Activated naive CD8-positive, alpha-beta T cell treated with anti-CD3 and anti-CD28 coated beads, Interleukin-2, amount 50 U/mL, for 24 hours (primary cell): ENCODE results near the gene GMPPA.

ENCODE experiments used
- ATAC-seq: fragments of 150-1000 bp; cut with Tn5 transposase; one replicate; pipeline ENCODE4 v1.10.0; 2021
- DNase-seq: peaks from one replicate; pipeline ENCODE4 v3.0.0; 2021
- H3K27ac Mint-ChIP-seq: one replicate; pipeline ENCODE4 v1.8.0; 2021; ENCODE audit warnings: mild to moderate bottlenecking, mixed read lengths
- H3K27me3 Mint-ChIP-seq: one replicate; pipeline ENCODE4 v1.8.0; 2021; ENCODE audit warnings: mixed read lengths
- H3K36me3 Mint-ChIP-seq: one replicate; pipeline ENCODE4 v1.8.0; 2021; ENCODE audit warnings: low read depth, mixed read lengths
- H3K4me1 Mint-ChIP-seq: one replicate; pipeline ENCODE4 v1.8.0; 2021; ENCODE audit warnings: mixed read lengths
- H3K4me3 Mint-ChIP-seq: one replicate; pipeline ENCODE4 v1.8.0; 2021; ENCODE audit warnings: mild to moderate bottlenecking, moderate library complexity, mixed read lengths
- H3K9me3 Mint-ChIP-seq: one replicate; pipeline ENCODE4 v1.8.0; 2021; ENCODE audit warnings: mixed read lengths

Gene GMPPA

GRCh38 chr2:219462349-219462748 lies 36.3 kb upstream of the GMPPA start:
- Mint-ChIP-seq H3K4me1 (peaks cover 14% of the 10 kb centered on the region), H3K36me3 (no peaks in the 10 kb centered on the region), H3K9me3 (no peaks in the 10 kb centered on the region), H3K27me3 (no peaks in the 10 kb centered on the region), H3K27ac (no peak overlapping the region), H3K4me3 (no peak overlapping the region)
- DNase-seq (no peak), ATAC-seq (no peak)

GRCh38 chr2:219464286-219465032 lies 34.2 kb upstream of the GMPPA start:
- Mint-ChIP-seq H3K4me3 (no peak overlapping the region), H3K9me3 (no peaks in the 10 kb centered on the region), H3K4me1 (no peaks in the 10 kb centered on the region), H3K27ac (no peak overlapping the region), H3K27me3 (no peaks in the 10 kb centered on the region), H3K36me3 (no peaks in the 10 kb centered on the region)
- ATAC-seq (no peak), DNase-seq (no peak)

- Mint-ChIP-seq H3K4me3 (no peak overlapping the region), H3K4me1 (no peaks in the 10 kb centered on the region), H3K36me3 (no peaks in the 10 kb centered on the region), H3K9me3 (no peaks in the 10 kb centered on the region), H3K27ac (no peak overlapping the region), H3K27me3 (no peaks in the 10 kb centered on the region)
- DNase-seq, result no peak
- ATAC-seq, result no peak
These were observed 32.8 kb upstream of the GMPPA start for GRCh38 chr2:219465659-219466561.

GRCh38 chr2:219466816-219467735 lies 31.6 kb upstream of the GMPPA start:
- DNase-seq (no peak), ATAC-seq (no peak)
- Mint-ChIP-seq H3K27ac (no peak overlapping the region), H3K9me3 (no peaks in the 10 kb centered on the region), H3K4me3 (no peak overlapping the region), H3K36me3 (no peaks in the 10 kb centered on the region), H3K4me1 (no peaks in the 10 kb centered on the region), H3K27me3 (no peaks in the 10 kb centered on the region)

- no peaks in the 10 kb centered on the region for H3K9me3 Mint-ChIP-seq
- DNase-seq, result no peak
- H3K27ac Mint-ChIP-seq, result no peak overlapping the region
- no peaks in the 10 kb centered on the region for H3K36me3 Mint-ChIP-seq
- no peak for ATAC-seq
- H3K4me3 Mint-ChIP-seq, result no peak overlapping the region
- no peaks in the 10 kb centered on the region for H3K27me3 Mint-ChIP-seq
- H3K4me1 Mint-ChIP-seq, result no peaks in the 10 kb centered on the region
These were observed 31.0 kb upstream of the GMPPA start for GRCh38 chr2:219467736-219468075.

- Mint-ChIP-seq H3K9me3 (no peaks in the 10 kb centered on the region), H3K27ac (no peak overlapping the region), H3K4me1 (no peaks in the 10 kb centered on the region), H3K4me3 (no peak overlapping the region), H3K36me3 (no peaks in the 10 kb centered on the region), H3K27me3 (no peaks in the 10 kb centered on the region)
- DNase-seq, result no peak
- no peak for ATAC-seq
These were observed 30.1 kb upstream of the GMPPA start for GRCh38 chr2:219468410-219469185.

GRCh38 chr2:219469186-219469724 lies 29.4 kb upstream of the GMPPA start:
- no peaks in the 10 kb centered on the region for H3K4me1 Mint-ChIP-seq
- no peak for ATAC-seq
- no peak overlapping the region for H3K4me3 Mint-ChIP-seq
- no peaks in the 10 kb centered on the region for H3K27me3 Mint-ChIP-seq
- no peaks in the 10 kb centered on the region for H3K9me3 Mint-ChIP-seq
- H3K27ac Mint-ChIP-seq, result no peak overlapping the region
- no peaks in the 10 kb centered on the region for H3K36me3 Mint-ChIP-seq
- no peak for DNase-seq

- Mint-ChIP-seq H3K9me3 (no peaks in the 10 kb centered on the region), H3K4me1 (no peaks in the 10 kb centered on the region), H3K27me3 (no peaks in the 10 kb centered on the region), H3K36me3 (no peaks in the 10 kb centered on the region), H3K27ac (no peak overlapping the region), H3K4me3 (no peak overlapping the region)
- ATAC-seq (no peak), DNase-seq (no peak)
These were observed 28.3 kb upstream of the GMPPA start for GRCh38 chr2:219470429-219470828.

- H3K4me3 Mint-ChIP-seq, result no peak overlapping the region
- H3K4me1 Mint-ChIP-seq, result peaks cover 3% of the 10 kb centered on the region
- no peaks in the 10 kb centered on the region for H3K36me3 Mint-ChIP-seq
- no peak for DNase-seq
- no peak overlapping the region for H3K27ac Mint-ChIP-seq
- no peak for ATAC-seq
- H3K27me3 Mint-ChIP-seq, result peaks cover 3% of the 10 kb centered on the region
- H3K9me3 Mint-ChIP-seq, result no peaks in the 10 kb centered on the region
These were observed 27.0 kb upstream of the GMPPA start for GRCh38 chr2:219471476-219472371.

GRCh38 chr2:219472629-219473187 lies 26.0 kb upstream of the GMPPA start:
- Mint-ChIP-seq H3K9me3 (no peaks in the 10 kb centered on the region), H3K27ac (no peak overlapping the region), H3K4me3 (no peak overlapping the region), H3K27me3 (peaks cover 3% of the 10 kb centered on the region), H3K36me3 (no peaks in the 10 kb centered on the region), H3K4me1 (peaks cover 3% of the 10 kb centered on the region)
- ATAC-seq (no peak), DNase-seq (no peak)

- Mint-ChIP-seq H3K9me3 (no peaks in the 10 kb centered on the region), H3K27me3 (peaks cover 3% of the 10 kb centered on the region), H3K4me3 (no peak overlapping the region), H3K36me3 (no peaks in the 10 kb centered on the region), H3K4me1 (peaks cover 3% of the 10 kb centered on the region), H3K27ac (no peak overlapping the region)
- no peak for ATAC-seq
- DNase-seq, result no peak
These were observed 25.2 kb upstream of the GMPPA start for GRCh38 chr2:219473511-219473910.

GRCh38 chr2:219474285-219475060 lies 24.2 kb upstream of the GMPPA start:
- H3K4me1 Mint-ChIP-seq, result peaks cover 3% of the 10 kb centered on the region

More at GRCh38 chr2:219474285-219475060, 24.2 kb upstream of the GMPPA start:
- Mint-ChIP-seq H3K36me3 (no peaks in the 10 kb centered on the region), H3K9me3 (no peaks in the 10 kb centered on the region), H3K27me3 (peaks cover 3% of the 10 kb centered on the region), H3K27ac (no peak overlapping the region), H3K4me3 (no peak overlapping the region)
- ATAC-seq (no peak), DNase-seq (no peak)
